GOT3 (cell line): ENCODE data around the gene LEPR.
"Not testable (repeated sequence)": the region's sequence is repeated elsewhere in the genome, so short reads cannot be mapped to it uniquely, and the experiment has no call there.

Experiments
- DNase-seq: peaks from one replicate; lab custom pipeline; 2025; ENCODE audit warnings: mixed read lengths; lab: John Stamatoyannopoulos, UW

The LEPR gene

DNA sequence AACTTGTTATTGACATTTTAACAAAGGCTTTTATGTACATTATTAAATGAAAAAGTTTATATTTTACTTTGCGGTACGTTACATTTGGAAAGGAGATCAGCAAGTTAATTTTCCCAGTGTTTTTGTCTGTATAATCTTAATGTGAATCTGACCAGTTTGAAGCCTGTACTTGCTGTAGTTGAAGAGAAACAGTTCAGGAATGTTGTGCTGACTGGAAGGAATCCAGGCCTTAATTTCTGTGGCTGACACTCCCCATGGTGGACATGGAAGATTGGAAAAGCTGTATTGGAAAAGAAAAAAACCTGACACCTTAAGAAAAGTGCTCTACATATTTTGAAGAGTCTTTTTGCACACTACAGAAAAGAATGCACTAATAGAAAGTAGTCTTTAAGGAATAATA is 15.5 kb downstream of the LEPR start:
- no peak for DNase-seq

DNA sequence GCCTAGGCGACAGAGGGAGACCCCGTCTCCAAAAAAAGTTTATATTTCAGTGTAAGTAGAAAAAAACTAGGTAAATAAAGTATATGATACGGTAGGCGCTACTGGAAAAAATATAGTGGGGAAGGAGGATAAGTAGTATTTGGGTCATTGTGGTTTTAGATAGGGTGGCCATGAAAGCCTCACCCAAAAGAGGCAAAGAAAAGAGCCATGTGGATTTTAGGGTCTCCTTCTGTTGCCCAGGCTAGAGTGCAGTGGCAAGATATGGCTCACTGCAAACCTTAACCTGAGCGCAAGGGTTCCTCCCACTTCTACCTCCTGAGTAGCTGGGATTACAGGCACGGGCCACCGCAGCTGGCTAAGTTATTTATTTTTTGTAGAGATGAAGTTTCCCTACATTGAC is 17.1 kb downstream of the LEPR start:
- DNase-seq, result no peak

DNA sequence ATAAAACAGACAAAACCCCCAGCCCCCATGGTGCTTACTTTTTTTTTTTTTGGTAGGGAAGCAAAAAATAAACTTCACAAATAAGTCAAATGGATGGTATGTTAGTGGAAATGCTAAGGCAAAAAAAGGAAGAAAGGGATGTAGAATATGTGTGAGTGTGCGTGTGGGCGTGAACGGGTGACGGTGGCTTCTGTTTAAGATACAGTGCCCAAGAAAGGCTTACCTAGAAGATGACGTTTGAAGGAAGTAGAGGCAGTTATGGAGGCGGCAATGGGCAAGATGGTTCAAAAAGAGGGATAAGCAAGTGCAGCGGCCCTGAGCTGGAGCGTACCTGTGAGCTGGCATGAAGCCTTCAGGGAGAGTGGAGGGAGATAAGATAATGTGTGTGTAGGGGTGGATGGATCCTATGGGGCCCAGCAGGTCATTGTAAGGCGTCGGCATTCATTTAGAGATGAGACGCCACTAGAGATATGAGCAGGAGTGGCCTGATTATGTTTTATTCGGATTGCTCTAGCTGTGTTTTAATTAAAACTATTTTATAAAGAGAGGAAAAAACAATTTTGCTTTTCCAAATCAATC is 19.9 kb downstream of the LEPR start:
- DNase-seq, result no peak

DNA sequence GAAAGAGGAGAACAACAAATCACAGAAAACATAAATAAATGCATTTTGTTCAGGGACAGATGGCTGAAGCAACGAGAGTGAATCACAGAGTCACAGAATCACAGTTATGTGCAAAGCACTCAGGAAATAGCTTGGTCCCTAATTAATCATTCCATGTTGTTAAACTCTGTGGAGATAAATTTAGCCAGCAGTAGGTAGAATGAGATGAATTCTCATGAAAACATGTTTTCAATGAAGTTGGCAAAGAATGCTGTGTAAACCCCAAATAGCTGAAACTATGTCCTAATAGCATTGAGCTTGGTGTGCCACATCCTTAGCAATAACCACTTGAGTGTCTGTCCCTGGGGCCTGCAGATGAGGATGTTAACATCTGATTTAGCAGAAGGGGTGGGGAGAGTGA is 20.4 kb downstream of the LEPR start:
- DNase-seq, result no peak

DNA sequence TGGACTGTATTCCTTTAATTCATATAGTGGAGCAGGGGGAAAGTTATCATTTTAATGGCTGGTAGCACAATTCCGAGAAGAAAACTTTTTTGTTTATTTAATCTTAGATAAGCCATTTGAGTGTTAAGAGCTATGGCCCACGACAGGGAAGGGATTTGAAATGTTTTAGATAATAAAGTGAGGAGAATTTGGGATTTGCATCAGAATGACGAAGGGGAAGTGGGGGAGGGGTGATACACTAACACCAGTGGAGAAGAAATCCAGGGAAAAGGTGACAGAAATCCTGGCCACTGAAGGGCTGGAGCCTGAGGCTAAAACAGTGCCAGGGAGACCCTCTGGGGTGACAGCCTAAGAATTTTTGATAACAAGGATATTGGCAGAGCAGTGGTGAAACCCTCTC is 21.0 kb downstream of the LEPR start:
- DNase-seq, result no peak

DNA sequence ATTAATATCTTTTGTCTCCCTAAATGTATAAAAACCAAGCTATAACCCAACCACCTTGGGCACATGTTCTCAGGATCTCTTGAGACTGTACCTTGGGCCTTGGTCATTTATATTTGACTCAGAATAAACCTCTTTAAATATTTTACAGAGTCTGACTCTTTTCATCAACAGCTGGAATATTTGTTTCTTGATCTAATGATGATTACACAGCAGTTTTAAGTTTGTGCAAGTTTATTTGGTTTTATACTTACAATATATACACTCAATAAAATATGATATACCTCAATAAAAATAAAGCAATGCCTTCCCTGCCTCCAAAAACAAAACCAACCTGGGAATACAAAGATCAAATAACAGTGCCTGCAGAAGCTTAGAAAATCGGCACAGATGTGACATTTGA is 22.0 kb downstream of the LEPR start:
- DNase-seq, result no peak

DNA sequence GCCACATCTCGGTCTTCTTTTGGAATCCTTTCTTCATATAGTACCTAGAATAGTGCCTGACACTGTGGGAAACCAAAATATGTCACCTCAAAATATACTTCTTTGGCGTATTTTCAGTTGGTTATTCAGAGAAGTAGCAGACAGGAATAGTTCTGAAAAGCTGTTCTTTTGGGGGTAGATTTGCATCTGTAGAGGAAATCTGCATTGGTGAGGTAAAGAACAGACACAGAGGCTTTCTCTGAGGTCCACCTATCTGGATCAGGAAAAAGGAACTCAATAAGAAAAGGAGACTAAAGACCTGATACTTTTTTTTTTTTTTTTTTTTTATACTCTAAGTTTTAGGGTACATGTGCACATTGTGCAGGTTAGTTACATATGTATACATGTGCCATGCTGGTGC is 23.2 kb downstream of the LEPR start:
- DNase-seq, result no peak

DNA sequence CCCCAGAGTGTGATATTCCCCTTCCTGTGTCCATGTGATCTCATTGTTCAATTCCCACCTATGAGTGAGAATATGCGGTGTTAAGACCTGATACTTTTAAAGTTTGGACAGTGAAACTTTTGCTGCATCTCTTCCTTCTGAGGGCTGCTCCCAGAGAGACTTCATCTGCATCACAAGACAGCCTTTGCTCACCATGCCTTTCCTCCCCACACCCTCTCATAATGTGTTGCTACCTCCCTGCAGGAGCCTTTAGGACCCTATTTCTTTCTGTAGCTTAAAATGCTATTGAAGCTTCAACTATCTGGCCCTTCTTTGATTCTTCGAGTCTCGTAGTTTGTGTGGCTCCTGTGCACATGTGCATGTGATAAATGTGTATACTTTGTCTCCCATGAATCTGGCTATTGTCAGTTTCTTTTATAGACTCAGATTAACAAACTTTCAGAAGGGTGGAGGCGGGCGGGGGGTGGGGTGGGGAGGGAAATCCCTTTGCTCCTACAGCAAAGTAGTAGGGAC is 23.7 kb downstream of the LEPR start:
- no peak for DNase-seq

DNA sequence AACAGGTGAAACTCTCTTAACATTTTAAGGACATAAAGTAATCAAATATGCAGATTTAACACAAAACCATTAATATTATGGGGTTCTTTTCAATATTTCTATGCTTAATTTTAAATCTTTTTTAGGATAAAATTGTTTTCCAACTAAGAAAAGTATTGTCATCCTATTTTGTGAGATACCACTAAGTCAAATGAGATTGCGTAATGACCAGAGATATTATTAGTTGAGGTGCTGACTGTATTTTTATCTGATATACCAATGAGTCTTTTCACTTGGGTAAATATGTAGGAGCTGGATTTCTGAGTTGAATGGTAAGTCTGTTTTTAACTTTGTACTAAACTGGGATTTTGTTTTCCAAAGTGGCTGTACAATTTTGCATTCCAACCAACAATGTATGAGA is 25.4 kb downstream of the LEPR start:
- DNase-seq, result no peak

DNA sequence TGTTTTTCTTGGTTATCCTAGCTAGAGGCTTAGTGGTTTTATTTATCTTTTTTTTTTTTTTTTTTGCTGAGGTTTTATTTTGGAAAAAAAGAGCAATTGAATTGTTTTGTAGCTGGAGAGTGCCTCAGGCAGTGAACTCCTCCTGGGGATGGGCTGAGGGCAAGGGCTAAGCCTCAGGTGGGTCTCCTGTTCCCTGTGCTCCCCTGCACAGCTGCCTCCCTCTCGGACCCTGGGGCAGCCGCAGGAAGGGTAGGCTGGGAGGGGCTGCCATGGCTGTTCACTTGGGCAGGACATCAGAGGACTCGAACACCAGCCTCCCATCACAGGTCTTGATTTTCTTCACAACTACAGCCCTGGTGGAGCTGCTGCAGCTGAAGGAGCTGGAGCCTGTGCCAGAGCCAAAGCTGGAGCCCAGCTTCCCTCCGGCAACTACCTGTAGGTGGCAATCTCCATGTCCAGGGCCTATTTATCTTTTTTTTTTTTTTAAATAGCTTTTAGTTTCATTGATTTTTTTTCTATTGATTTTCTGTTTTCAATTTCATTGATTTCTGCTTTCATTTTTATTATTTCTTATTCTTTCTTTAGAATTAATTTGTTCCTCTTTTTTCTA is 28.9 kb downstream of the LEPR start:
- no peak for DNase-seq

DNA sequence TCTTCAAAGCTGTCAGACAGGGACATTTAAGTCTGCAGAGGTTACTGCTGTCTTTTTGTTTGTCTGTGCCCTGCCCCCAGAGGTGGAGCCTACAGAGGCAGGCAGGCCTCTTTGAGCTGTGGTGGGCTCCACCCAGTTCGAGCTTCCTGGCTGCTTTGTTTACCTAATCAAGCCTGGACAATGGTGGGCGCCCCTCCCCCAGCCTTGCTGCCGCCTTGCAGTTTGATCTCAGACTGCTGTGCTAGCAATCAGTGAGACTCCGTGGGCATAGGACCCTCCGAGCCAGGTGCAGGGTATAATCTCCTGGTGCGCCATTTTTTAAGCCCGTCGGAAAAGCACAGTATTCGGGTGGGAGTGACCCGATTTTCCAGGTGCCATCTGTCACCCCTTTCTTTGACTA is 35.2 kb downstream of the LEPR start:
- DNase-seq, result not testable (repeated sequence)

DNA sequence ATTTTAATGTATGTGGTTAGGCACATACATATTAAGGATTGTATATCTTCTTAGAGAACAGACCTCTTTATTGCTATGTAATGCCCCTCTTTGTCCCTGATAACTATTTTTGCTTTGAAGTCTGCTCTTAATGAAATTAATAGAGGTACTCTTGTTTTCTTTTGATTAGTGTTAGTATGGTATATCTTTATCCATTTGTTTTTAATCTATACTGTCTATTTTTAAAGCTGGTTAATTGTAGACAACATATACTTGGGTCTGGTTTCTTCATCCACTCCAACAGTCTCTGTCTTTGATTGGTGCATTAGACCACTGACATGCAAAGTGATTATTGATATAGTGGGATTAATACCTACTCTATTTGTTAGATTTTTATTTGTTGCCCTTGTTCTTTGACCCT is 36.0 kb downstream of the LEPR start:
- DNase-seq, result no peak

DNA sequence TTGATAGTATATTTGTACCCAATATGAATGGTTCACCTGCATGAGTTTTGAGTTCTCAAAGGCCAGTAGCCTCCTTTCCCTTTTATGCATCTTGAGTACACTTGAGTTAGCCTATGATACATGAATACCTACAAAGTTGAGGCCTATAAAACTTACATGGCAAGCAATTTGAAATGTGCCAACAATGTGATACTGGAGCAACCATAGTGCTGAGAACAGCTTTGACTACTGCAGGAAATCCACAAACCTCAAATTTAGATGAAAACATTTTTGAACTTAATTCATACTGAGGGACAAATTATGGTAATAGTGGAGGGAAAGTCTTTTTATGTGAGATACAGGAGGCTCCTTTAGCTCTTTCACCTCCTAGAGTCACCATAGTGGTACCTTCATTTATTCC is 37.4 kb downstream of the LEPR start:
- DNase-seq, result no peak

DNA sequence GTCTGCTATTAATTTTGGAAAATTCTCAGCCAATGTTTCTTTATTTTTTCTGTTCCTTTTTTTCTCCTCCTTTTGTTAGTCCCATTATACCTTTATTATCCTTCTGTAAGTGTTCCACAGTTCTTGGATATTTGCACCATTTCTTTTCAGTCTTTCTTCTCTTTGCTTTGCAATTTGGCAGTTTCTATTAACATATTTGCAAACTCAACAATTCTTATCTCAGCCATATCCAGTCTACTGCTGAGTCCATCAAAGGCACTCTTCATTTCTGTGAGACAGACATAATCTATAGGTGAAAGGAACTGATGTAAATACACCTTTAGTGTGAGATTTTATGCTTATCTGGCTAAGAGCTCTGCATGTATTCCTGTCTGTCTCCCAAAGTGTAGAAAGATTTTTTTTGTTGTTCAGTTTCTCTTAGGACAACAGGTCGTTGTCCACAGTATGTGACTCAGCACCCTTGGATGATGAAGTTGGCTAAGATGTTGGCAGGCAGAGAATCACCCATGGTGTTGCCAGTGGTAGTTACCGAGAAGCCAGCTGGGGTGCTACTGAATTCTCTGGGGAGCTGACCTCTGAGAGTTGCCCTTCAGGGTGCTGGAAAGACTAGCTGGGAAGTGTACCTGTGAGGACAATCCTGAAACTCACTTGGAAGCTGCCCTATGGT is 38.4 kb downstream of the LEPR start:
- DNase-seq, result no peak

DNA sequence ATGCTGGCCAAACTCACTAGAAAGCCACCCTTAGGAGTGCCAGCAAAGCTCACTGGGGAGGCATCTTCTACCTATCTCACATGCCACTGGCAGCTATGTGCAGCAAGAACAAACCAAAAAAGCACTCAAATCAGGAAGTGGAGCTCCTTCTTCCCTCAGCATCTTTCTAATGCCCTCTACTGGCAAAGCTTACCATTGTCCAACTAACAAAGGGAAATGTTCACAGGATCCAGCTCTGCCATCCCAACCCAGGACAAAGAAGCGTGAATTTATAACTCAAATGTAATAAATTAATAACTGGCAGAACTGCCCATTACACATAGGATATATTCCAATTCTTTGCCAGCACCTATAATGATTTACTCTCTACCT is 38.9 kb downstream of the LEPR start:
- no peak for DNase-seq

DNA sequence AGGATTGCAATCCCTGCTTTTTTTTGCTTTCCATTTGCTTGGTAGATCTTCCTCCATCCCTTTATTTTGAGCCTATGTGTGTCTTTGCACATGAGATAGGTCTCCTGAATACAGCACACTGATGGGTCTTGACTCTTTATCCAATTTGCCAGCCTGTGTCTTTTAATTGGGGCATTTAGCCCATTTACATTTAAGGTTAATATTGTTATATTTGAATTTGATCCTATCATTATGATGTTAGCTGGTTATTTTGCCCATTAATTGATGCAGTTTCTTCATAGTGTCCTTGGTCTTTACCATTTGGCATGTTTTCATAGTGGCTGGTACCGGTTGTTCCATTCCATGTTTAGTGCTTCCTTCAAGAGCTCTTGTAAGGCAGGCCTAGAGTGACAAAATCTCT is 45.4 kb downstream of the LEPR start:
- DNase-seq, result not testable (repeated sequence)

DNA sequence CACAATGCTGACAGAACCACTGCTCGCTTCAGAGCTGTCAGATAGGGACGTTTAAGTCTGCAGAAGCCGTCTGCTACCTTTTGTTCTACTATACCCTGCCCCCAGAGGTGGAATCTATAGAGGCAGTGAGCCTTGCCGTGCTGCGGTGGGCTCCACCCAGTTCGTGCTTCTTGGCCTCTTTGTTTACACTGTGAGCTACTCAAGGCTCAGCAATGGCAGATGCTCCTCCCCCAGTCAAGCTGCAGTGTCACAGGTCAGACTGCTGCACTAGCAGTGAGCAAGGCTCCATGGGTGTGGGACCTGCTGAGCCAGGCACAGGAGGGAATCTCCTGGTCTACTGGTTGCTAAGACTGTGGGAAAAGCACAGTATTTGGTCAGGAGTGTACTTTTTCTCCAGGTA is 47.1 kb downstream of the LEPR start:
- no peak for DNase-seq

DNA sequence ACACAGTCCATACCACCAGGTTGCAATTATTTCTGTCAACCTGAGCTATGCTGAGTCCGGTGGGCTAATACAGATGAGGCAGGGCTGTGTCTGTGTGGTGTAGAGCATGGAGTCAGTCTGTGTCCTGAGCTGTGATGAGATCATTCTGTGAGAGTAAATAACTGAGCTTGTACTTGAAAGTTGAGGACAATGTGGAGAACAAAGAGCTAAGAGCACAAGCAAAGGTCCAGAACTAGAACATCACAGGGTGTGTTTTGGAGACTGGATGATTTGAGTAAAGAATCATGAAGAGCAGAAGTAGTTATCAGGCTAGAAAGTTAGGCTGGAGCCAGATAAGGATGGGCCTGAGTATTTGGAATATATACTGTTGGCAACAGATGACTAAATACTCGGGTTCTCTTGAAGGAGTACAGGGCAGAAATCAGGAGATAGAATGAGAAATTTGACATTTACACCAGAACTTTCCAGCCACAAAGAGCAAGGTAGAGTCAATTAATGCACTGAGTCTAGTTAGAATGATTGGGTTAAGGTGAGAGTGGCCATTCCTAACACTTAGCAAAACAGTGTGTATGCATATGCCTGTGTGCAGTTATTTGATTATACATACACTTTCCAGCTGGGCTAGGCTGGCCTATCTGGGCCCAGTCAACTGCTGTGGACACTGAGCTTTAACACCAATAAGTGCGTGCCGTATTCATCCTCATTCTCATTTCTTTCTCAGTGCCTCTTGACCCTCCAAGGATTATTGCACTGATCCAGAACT is 48.8 kb downstream of the LEPR start:
- no peak for DNase-seq

DNA sequence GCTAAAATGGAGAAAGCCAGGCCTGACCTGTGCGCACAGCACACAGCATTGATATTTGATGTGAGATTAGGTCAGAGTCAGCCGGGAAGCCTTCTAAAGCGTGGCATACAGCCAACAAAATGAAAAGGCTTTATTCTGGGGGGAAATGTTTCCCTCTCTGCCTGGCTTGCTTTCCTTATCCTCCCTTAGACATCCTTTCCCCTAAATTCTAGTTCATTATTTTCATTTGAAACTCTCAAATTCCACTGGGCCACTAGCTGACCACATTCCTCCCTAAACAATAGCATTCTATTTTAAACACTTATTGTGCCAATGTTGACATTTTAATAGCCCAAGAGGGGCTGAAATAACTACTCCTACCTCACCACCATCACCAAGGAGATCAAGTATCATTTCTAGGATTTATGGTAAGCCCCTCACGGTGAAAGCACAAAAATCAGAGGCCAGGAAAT is 49.4 kb downstream of the LEPR start:
- no peak for DNase-seq
